CD4-positive, alpha-beta memory T cell (primary cell): Measurements from ENCODE around the gene PHF5A. TPM values are rescaled to one million over a fixed set of nuclear protein-coding genes. Genes with fewer than 3 reads are reported as not detected.

Experiments
- CTCF ChIA-PET: fragments of 350-600 bp; sonication (Branson Sonifier 250); formaldehyde crosslinking; loops from one replicate; lab custom pipeline; 2021; ENCODE audit warnings: inconsistent platforms; ENCODE audit not compliant: partially characterized antibody; lab: Charles Lee
- POLR2A ChIA-PET: fragments of 350-600 bp; sonication (Branson Sonifier 250); formaldehyde crosslinking; loops from one replicate; lab custom pipeline; 2021; ENCODE audit not compliant: partially characterized antibody; lab: Charles Lee
- DNase-seq, 5 donors: peaks; one replicate each; pipeline versions ENCODE4 v3.0.0 to v3.0.0-alpha.2; 2020 to 2022; ENCODE audit warnings: mixed read lengths in 1 of 5
- H3K27ac ChIP-seq: one replicate; pipeline ENCODE4 v1.7.0; 2013; ENCODE audit warnings: low read depth, low read length
- H3K27me3 ChIP-seq: 2 replicates; pipeline ENCODE4 v1.7.0; 2013; ENCODE audit warnings: mild to moderate bottlenecking, low read length, moderate library complexity; ENCODE audit not compliant: insufficient read depth
- H3K36me3 ChIP-seq: 2 replicates; pipeline ENCODE4 v1.7.0; 2013; ENCODE audit warnings: mild to moderate bottlenecking, low read length, moderate library complexity; ENCODE audit not compliant: insufficient read depth
- H3K4me1 ChIP-seq: 2 replicates; pipeline ENCODE4 v1.7.0; 2013; ENCODE audit warnings: mild to moderate bottlenecking, low read length, moderate library complexity; ENCODE audit not compliant: insufficient read depth
- H3K4me3 ChIP-seq, 2 donors: one replicate each; pipeline ENCODE4 v1.7.0; 2013; ENCODE audit warnings: low read length in 2 of 2, mild to moderate bottlenecking in 1 of 2
- H3K9me3 ChIP-seq, 2 donors: one replicate each; pipeline ENCODE4 v1.7.0; 2013; ENCODE audit warnings: low read length in 2 of 2, control low read depth in 1 of 2; ENCODE audit not compliant: control insufficient read depth in 1 of 2
- H3K27ac Mint-ChIP-seq, 7 donors: one replicate each; pipeline ENCODE4 v1.8.0; 2020 to 2021; ENCODE audit warnings: mixed read lengths in 7 of 7, mild to moderate bottlenecking in 6 of 7, inconsistent platforms in 3 of 7, moderate library complexity in 3 of 7
- H3K27me3 Mint-ChIP-seq, 2 donors: one replicate each; pipeline ENCODE4 v1.8.0; 2020 to 2021; ENCODE audit warnings: mixed read lengths in 2 of 2
- H3K36me3 Mint-ChIP-seq, 2 donors: one replicate each; pipeline ENCODE4 v1.8.0; 2020 to 2021; ENCODE audit warnings: mixed read lengths in 2 of 2, inconsistent platforms in 1 of 2, mild to moderate bottlenecking in 1 of 2
- H3K4me1 Mint-ChIP-seq, 4 donors: one replicate each; pipeline ENCODE4 v1.8.0; 2020 to 2021; ENCODE audit warnings: mixed read lengths in 4 of 4, mild to moderate bottlenecking in 1 of 4
- H3K4me3 Mint-ChIP-seq, 8 donors: one replicate each; pipeline ENCODE4 v1.8.0; 2020 to 2021; ENCODE audit warnings: mixed read lengths in 8 of 8, mild to moderate bottlenecking in 7 of 8, moderate library complexity in 6 of 8, inconsistent platforms in 3 of 8
- H3K9me3 Mint-ChIP-seq, 8 donors: one replicate each; pipeline ENCODE4 v1.8.0; 2020 to 2021; ENCODE audit warnings: mixed read lengths in 8 of 8, mild to moderate bottlenecking in 5 of 8, inconsistent platforms in 3 of 8, moderate library complexity in 1 of 8
- intact Hi-C: fragments of 100-400 bp; cut with micrococcal nuclease; formaldehyde crosslinking; loops from one replicate; pipeline ENCODE4 v1.15.1; 2023
- polyA plus RNA-seq, 2 donors: library from polyadenylated mRNA; unstranded; fragments of 300-500 nt; fragmentation: Illumina TruSeq; gene quantifications; one replicate each; pipeline ENCODE4 v1.2.3, GENCODE V29; 2021
- total RNA-seq, 2 experiments: library from RNA; stranded (reverse); gene quantifications; one replicate each; pipeline ENCODE4 v1.2.3, GENCODE V29; 2021

Gene PHF5A
- total and polyA plus RNA-seq, 4 experiments from 2014 or later = 19.7 to 39.2 (median 34.6) TPM

DNA sequence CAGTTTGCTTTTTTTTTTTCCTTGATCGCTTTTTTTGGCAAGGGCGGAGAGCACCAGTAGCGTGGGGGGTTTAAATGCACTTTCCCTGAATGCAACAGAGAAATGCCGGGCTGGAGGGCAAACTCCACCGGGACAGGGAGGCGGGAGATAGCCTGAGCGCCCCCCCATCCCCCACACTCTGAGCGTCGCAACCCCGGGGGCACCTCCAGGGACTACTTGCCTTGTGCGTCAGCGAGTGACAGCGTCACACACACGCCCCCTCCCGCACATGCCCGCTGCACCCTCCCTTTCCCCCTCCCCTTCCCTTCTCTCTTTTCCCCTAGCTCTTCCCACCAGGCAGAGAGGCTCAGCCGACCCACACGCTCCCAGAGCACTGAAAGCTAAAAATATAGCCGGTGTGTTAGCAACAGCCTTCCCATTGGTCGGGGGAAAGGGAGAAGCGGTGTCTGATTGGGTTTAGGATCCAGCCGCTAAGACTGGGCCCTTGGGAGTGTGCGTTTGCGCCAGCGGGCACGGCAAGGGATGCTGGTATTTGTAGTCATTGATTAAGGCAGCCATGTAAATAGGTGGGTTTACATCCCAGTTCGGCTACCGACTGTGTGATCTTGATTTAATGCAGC lies 20.2 kb downstream of the PHF5A start:
- Mint-ChIP-seq H3K9me3 (peaks cover 0 to 4% (median 0%) of the 10 kb centered on the region in 8 donors), H3K27me3 (peaks cover 0 to 2% of the 10 kb centered on the region in 2 donors), H3K36me3 (peaks cover 0 to 37% of the 10 kb centered on the region in 2 donors), H3K4me1 (peaks cover 12 to 46% (median 19%) of the 10 kb centered on the region in 4 donors), H3K4me3 (peak overlapping the region; percentile 90 to 98 (median 96)), H3K27ac (peak overlapping the region; percentile 94 to 99 (median 98))
- peak; percentile 91 to 97 (median 93) for DNase-seq
- H3K36me3 ChIP-seq = no peaks in the 10 kb centered on the region
- peaks cover 11% of the 10 kb centered on the region for H3K4me1 ChIP-seq
- no peaks in the 10 kb centered on the region for H3K9me3 ChIP-seq
- peak overlapping the region; percentile 87 for H3K27ac ChIP-seq
- peak overlapping the region; percentile 71 to 94 for H3K4me3 ChIP-seq
- intact Hi-C loops = loop anchor here (1.0 to 10.0 kb wide), 6 partner anchors 20 to 496 kb away; partner anchors contain the start of genes PHF5A, PMM1, POLR3H and RBX1
- POLR2A ChIA-PET = interaction anchor here (0.6 to 10.7 kb wide), 26 partner anchors 9 to 1167 kb away, joined by 3 to 261 read pairs (median 4); partner anchors contain the start of genes ACO2, CCDC134, PHF5A and PMM1
- H3K27me3 ChIP-seq = no peaks in the 10 kb centered on the region
- CTCF ChIA-PET = interaction anchor here (0.6 to 2.1 kb wide), 8 partner anchors 14 to 791 kb away, joined by 3 to 10 read pairs (median 4); partner anchors contain the start of genes ACO2 and PHF5A

DNA sequence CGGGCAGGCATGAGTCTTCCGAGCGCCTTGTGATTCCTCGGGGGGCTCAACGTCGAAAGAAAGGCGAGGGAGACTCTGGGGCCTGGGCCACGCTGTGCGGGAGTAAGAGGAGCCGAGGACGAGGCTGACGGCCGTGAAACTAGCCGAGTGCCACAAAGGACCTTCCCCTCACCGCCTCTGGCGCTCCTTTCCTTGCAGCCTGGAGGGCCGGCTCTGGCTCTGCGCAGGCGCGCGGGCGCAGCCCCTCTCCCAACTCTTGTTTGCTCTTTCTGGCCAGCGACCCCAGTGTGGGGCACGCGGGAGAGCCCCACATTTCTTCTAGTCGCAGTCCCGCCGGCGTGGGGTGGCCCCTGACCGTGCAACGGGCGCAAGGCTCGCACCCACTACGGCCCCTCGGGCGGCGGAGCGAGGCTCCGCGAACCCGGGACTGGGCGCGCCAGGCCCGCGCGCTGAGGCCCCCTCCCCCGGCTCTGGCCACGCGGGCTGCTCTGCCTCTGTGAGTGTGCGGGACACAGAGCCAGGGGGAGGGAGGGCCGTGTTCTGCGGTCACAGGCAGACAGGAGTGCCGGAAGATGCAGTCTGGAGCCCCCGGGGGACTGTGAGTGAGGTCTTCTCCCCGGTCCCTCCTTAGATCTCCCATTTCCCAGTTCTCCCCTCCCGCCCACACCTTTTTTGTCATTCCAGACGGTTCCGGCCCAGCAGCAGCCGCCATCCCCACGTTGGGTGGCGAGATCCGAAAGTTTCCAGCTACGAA lies 20.9 kb downstream of the PHF5A start:
- POLR2A ChIA-PET = interaction anchor here (0.6 to 10.7 kb wide), 38 partner anchors 10 to 1168 kb away, joined by 3 to 261 read pairs (median 6); partner anchors contain the start of genes ACO2, CCDC134, PHF5A and PMM1

DNA sequence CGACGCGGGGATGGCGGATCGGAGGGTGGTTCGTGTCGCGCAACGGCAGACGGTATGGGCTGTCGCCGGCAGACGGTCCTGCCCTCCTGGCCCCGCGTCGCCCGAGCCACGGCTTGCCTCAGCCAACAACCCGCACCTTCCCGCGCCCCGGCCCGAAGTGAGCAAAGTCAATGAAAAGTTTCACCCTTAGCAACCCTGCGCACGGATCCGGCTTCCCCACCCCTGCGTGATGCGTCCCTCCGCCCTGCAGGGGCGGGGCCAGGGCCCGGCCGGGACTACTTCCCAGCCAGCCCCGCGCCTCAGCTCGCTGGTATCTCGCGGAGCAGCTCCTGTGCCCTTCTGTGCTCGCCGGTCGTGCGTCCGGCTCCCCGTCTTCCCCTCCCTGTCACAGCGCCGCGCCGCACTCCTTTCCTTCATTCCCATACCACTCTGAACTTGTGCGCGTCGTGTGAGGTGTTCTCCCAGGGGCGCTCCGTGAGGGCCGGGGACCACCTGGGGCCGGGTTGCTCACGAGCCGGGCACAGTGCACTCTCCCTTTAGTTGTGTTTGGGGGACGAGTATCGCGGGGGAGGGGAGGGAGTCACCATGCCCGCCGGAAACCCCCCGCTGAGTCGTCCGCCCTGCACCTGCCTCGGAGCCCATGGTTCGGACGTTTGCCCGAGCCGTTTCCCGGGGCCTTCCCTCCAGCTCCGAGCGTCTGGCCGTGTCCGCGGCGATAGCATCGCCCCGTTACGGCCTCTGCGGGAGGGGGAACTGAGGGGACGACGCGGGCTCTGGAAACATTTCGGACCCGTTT lies 21.7 kb downstream of the PHF5A start, which contains the start of gene TOB2:
TSS of gene TOB2 (minus strand) at position 163 of the 796 bp plus-strand sequence. CDS start 9,456 bp downstream, outside the sequence.
- peaks cover 0 to 2% of the 10 kb centered on the region in 2 donors for H3K27me3 Mint-ChIP-seq
- peak; percentile 92 to 94 (median 93) for DNase-seq
- peak within 1 kb of the TSS; percentile 90 to 100 (median 96) for H3K4me3 Mint-ChIP-seq
- intact Hi-C loops = loop anchor here (2.0 to 10.0 kb wide), 3 partner anchors 138 to 495 kb away; partner anchors contain the start of genes DESI1, PMM1, RBX1 and XRCC6
- CTCF ChIA-PET = interaction anchor here (1.1 to 2.0 kb wide), 2 partner anchors 22 to 220 kb away, joined by 4 to 7 read pairs; partner anchors contain the start of genes ACO2 and PHF5A
- peaks cover 16 to 59% (median 28%) of the 10 kb centered on the region in 4 donors for H3K4me1 Mint-ChIP-seq
- Histone ChIP-seq H3K4me1 (peaks cover 18% of the 10 kb centered on the region), H3K9me3 (no peaks in the 10 kb centered on the region), H3K27me3 (no peaks in the 10 kb centered on the region), H3K36me3 (no peaks in the 10 kb centered on the region), H3K27ac (peak within 1 kb of the TSS; percentile 87), H3K4me3 (peak within 1 kb of the TSS; percentile 71 to 96)
- peaks cover 0 to 6% (median 0%) of the 10 kb centered on the region in 8 donors for H3K9me3 Mint-ChIP-seq
- H3K36me3 Mint-ChIP-seq = peaks cover 0 to 42% of the 10 kb centered on the region in 2 donors
- POLR2A ChIA-PET = interaction anchor here (0.6 to 10.7 kb wide), 28 partner anchors 10 to 495 kb away, joined by 3 to 261 read pairs (median 6); partner anchors contain the start of genes ACO2, DESI1, EP300 and PHF5A
- peak within 1 kb of the TSS; percentile 94 to 99 (median 96) for H3K27ac Mint-ChIP-seq

More for the DNA sequence above, 20.9 kb downstream of the PHF5A start:
- peaks cover 11% of the 10 kb centered on the region for H3K4me1 ChIP-seq
- peak overlapping the region; percentile 90 to 100 (median 96) for H3K4me3 Mint-ChIP-seq
- H3K36me3 ChIP-seq = no peaks in the 10 kb centered on the region
- peak overlapping the region; percentile 94 to 99 (median 98) for H3K27ac Mint-ChIP-seq
- DNase-seq = peak; percentile 50 to 74 (median 55)
- H3K4me3 ChIP-seq = peak overlapping the region; percentile 71 to 94
- no peaks in the 10 kb centered on the region for H3K27me3 ChIP-seq
- no peaks in the 10 kb centered on the region for H3K9me3 ChIP-seq
- H3K36me3 Mint-ChIP-seq = peaks cover 0 to 39% of the 10 kb centered on the region in 2 donors
- CTCF ChIA-PET = interaction anchor here (1.0 to 2.1 kb wide), 6 partner anchors 15 to 219 kb away, joined by 3 to 10 read pairs (median 5); partner anchors contain the start of genes ACO2 and PHF5A
- intact Hi-C loops = loop anchor here (1.0 to 10.0 kb wide), 7 partner anchors 21 to 495 kb away; partner anchors contain the start of genes DESI1, PHF5A, PMM1 and POLR3H
- peak overlapping the region; percentile 87 for H3K27ac ChIP-seq
- H3K27me3 Mint-ChIP-seq = peaks cover 0 to 2% of the 10 kb centered on the region in 2 donors
- peaks cover 0 to 4% (median 0%) of the 10 kb centered on the region in 8 donors for H3K9me3 Mint-ChIP-seq
- H3K4me1 Mint-ChIP-seq = peaks cover 13 to 52% (median 24%) of the 10 kb centered on the region in 4 donors

DNA sequence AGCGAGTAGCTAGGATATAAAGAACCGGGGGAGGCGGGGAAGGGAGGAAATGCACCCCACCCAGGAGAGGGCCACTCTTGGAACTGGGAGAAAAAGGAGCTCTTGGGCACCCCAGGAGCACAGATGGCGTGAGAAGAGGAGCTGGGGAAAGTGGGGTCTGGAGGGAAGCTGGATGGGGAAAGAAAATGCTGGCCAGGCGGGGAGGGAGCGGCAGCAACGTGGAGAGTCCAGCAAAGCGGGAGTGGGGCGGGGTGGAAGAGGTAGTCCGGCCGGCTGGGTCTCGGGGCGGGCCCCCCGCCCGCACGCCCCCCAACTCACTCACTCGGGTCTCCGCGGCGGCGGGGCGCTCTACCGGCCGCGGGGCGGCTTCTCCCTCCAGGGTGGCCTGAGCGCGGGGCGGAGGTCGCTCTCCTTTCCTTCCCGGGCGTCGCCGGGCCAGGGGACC lies 22.4 kb downstream of the PHF5A start:
- peak overlapping the region; percentile 71 to 96 for H3K4me3 ChIP-seq
- no peaks in the 10 kb centered on the region for H3K27me3 ChIP-seq
- H3K27ac ChIP-seq = peak overlapping the region; percentile 87
- Mint-ChIP-seq H3K4me3 (peak overlapping the region; percentile 90 to 100 (median 96)), H3K9me3 (peaks cover 0 to 6% (median 0%) of the 10 kb centered on the region in 8 donors), H3K27me3 (peaks cover 0 to 2% of the 10 kb centered on the region in 2 donors), H3K27ac (peak overlapping the region; percentile 94 to 99 (median 96)), H3K4me1 (peaks cover 16 to 59% (median 28%) of the 10 kb centered on the region in 4 donors), H3K36me3 (peaks cover 0 to 44% of the 10 kb centered on the region in 2 donors)
- intact Hi-C loops = loop anchor here (2.0 to 10.0 kb wide), 3 partner anchors 139 to 494 kb away; partner anchors contain the start of genes DESI1, PMM1, RBX1 and XRCC6
- DNase-seq = peak in 2 of 5 donors; percentile 1 to 9
- no peaks in the 10 kb centered on the region for H3K36me3 ChIP-seq
- ChIA-PET POLR2A (interaction anchor here (0.6 to 10.7 kb wide), 30 partner anchors 10 to 633 kb away, joined by 3 to 261 read pairs (median 6); partner anchors contain the start of genes ACO2, DESI1, EP300 and PHF5A), CTCF (interaction anchor here (1.1 to 2.0 kb wide), 3 partner anchors 23 to 221 kb away, joined by 4 to 9 read pairs (median 7); partner anchors contain the start of genes ACO2 and PHF5A)
- H3K9me3 ChIP-seq = no peaks in the 10 kb centered on the region
- H3K4me1 ChIP-seq = peaks cover 18% of the 10 kb centered on the region

DNA sequence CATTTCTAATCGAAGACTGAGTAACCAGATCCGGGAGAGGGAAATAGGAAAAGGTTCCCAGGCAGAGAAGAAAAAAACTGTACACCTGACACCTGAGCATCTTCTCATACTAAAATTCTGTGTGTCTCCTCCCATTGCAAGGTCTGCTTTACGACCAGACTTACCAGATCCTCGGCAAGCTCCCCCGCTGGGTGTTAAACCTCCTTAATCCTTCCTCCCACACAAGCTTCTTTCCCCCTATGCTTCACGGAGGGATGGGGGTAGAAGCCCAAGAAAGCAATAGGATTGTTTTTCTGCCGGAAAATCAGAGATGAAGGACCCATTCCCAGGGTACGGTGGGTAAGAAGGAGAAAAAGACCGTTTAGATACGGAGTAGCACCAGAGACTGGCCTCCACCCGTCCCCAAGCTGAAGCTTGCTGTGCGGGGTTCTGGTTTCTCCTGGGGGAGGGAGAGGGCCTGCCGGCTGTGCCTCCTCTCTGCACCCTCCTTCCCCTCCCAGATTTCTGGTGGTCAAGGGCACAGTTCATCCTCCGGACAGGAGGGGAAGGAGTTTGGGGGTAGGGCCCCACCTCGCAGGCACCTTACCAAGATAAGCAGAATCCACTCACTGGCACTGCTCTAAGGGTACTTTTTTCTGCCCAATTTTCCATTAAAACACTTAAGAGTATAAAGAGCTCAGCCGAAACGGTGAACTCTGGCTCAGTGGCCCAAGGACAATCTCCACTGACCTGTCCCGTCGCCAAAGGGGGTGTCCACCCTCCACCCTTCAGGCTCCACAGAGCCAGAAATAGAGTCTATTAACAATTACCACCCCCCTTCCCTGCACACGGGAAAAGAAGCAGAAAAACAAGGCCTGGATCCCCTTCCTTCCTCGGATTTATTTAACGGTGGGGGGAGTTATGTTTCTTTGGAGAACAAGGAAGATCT lies 23.1 kb downstream of the PHF5A start:
- Mint-ChIP-seq H3K9me3 (peaks cover 0 to 6% (median 0%) of the 10 kb centered on the region in 8 donors), H3K4me1 (peaks cover 16 to 59% (median 28%) of the 10 kb centered on the region in 4 donors), H3K4me3 (peak overlapping the region; percentile 90 to 100 (median 94)), H3K27me3 (peaks cover 0 to 2% of the 10 kb centered on the region in 2 donors), H3K36me3 (peaks cover 0 to 44% of the 10 kb centered on the region in 2 donors), H3K27ac (peak overlapping the region; percentile 92 to 99 (median 96))
- Histone ChIP-seq H3K27me3 (no peaks in the 10 kb centered on the region), H3K27ac (peak overlapping the region; percentile 87), H3K4me3 (peak overlapping the region; percentile 71 to 96), H3K4me1 (peaks cover 18% of the 10 kb centered on the region), H3K9me3 (no peaks in the 10 kb centered on the region), H3K36me3 (no peaks in the 10 kb centered on the region)
- CTCF ChIA-PET = interaction anchor here (1.1 to 2.0 kb wide), 2 partner anchors 24 to 42 kb away, joined by 7 to 9 read pairs; partner anchors contain the start of genes ACO2 and PHF5A
- peak; percentile 34 to 60 (median 46) for DNase-seq
- POLR2A ChIA-PET = interaction anchor here (0.7 to 10.7 kb wide), 21 partner anchors 9 to 634 kb away, joined by 3 to 261 read pairs (median 9); partner anchors contain the start of genes ACO2, DESI1, PHF5A and POLR3H
- intact Hi-C loops = loop anchor here (2.0 to 10.0 kb wide), 3 partner anchors 139 to 493 kb away; partner anchors contain the start of genes DESI1, PMM1, RBX1 and XRCC6
